B cell (primary cell): ENCODE data around the gene NPR1.

Source experiments
- CTCF ChIP-seq: fragments of 200-600 bp; IDR thresholded peaks from one replicate; pipeline ENCODE4 v1.8.0; 2022; ENCODE audit warnings: antibody characterized with exemption, mild to moderate bottlenecking
- EZH2 ChIP-seq: IDR thresholded peaks from 2 replicates; pipeline ENCODE4 v1.6.1; 2012; ENCODE audit warnings: borderline replicate concordance, low read depth, mild to moderate bottlenecking, moderate library complexity, low read length; ENCODE audit not compliant: insufficient read depth, poor library complexity, severe bottlenecking

GRCh38 chr1:153643100-153643499, 35.4 kb upstream of the NPR1 start:
- TF ChIP-seq CTCF (no peak), EZH2 (no peak)
